ENCODE measurements around the gene XPR1.
"Not testable (repeated sequence)": the region's sequence is repeated elsewhere in the genome, so short reads cannot be mapped to it uniquely, and the experiment has no call there.

XPR1 gene

GRCh38 chr1:180722586-180722985, 90.8 kb downstream of the XPR1 start:
- DNase-seq (ENCODE audit: low read depth): no peak

- DNase-seq (ENCODE audit: low read depth): no peak
Measured at GRCh38 chr1:180724055-180724454, 92.2 kb downstream of the XPR1 start.

DNA sequence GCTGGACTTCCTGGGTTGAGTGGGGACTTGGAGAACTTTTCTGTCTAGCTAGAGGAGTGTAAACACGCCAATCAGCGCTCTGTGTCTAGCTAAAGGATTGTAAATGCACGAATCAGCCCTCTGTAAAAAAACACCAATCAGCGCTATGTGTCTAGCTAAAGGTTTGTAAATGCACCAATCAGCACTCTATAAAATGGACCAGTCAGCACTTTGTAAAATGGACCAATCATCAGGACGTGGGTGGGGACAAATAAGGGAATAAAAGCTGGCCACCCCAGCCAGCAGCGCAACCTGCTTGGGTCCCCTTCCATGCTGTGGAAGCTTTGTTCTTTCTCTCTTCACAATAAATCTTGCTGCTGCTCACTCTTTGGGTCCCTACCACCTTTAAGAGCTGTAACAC, 94.2 kb downstream of the XPR1 start:
- not testable (repeated sequence) for DNase-seq (ENCODE audit: low read depth)

DNA sequence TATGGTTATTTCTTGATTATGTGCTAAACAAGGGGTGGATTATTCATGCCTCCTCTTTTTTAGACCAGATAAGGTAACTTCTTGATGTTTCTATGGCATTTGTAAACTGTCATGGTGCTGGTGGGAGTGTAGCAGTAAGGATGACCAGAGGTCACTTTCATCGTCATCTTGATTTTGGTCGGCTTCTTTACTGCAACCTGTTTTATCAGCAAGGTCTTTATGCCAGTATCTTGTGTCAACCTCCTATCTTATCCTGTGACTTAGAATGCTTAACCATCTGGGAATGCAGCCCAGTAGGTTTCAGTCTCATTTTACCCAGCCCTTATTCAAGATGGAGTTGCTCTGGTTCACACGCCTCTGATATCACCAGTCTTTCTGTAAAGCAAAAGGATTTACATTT, 95.9 kb downstream of the XPR1 start:
- not testable (repeated sequence) for DNase-seq (ENCODE audit: low read depth)

DNA sequence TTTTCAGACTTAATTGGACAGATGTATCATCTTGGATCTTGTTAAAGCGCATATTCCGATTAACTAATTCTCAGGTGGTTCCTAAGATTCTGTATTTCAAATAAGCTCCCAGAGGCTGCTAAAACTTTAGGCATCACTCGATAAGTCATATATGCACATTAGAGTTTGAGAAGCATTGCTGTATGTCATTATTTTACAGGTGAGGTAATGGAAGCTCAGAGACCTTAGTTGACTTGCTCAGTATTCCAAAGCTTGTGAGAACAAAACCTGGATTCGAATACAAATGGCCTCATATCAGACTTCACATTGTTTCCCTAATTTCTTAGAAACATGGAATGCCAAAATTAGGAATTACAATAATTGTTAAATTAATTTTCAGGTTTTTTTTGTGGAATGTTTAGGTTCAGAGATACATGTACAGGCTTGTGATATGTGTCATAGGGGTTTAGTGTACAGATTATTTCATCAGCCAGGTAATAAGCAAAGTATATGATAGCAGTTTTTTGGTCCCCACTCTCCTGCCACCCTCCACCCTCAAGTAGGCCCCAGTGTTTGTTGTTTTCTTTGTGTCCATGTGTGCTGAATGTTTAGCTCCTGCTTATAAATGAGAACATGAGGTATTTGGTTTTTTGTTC, 96.8 kb downstream of the XPR1 start:
- DNase-seq (ENCODE audit: low read depth): no peak

- no peak for DNase-seq (ENCODE audit: low read depth)
Measured at GRCh38 chr1:180731131-180731530, 99.3 kb downstream of the XPR1 start.

GRCh38 chr1:180732866-180733265, 101.0 kb downstream of the XPR1 start:
- no peak for DNase-seq (ENCODE audit: low read depth)

DNA sequence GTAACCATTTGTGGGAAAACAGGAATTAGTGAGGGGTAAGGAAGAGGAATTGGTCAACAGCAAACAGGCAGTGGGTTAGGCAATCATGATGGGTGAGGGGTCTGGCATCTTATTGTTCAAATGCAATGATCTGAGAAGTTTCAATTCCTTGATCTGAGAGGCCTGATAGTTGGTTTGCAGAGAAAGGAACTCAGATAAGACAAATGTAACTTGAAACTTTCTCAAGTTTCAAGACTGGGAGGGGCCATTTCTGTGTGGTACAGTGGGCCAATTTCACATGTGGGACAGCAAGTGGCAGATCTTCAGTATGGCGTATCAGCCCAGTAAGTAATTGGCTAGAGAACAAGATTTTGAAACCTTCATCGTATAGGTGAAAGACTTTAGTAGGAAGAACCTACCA, 102.5 kb downstream of the XPR1 start:
- DNase-seq (ENCODE audit: low read depth): no peak

DNA sequence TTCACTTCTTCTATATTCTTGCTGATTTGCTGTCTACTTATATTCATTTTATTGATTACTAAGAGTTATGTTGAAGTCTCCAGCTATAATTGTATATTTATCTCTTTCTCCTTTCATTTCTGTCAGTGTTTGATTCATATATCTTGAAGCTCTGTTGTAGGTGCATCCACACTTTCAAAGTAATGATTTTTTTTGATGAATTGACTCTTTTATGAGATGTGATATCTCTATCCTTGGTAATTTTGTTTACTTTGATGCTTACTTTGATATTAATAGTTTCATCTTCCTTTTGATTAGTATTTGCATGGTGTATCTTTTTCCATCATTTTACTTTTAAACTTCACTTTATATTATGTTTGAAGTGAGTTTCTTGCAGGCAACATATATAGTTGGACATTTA, 110.8 kb downstream of the XPR1 start:
- DNase-seq (ENCODE audit: low read depth): no peak

GRCh38 chr1:180743868-180744267, 112.0 kb downstream of the XPR1 start:
- no peak for DNase-seq (ENCODE audit: low read depth)

- no peak for DNase-seq (ENCODE audit: low read depth)
Measured at GRCh38 chr1:180745098-180745497, 113.3 kb downstream of the XPR1 start.

- DNase-seq (ENCODE audit: low read depth): no peak
Measured at GRCh38 chr1:180751921-180752320, 120.1 kb downstream of the XPR1 start.

- no peak for DNase-seq (ENCODE audit: low read depth)
Measured at GRCh38 chr1:180754453-180754852, 122.6 kb downstream of the XPR1 start.

- DNase-seq (ENCODE audit: low read depth): no peak
Measured at GRCh38 chr1:180757657-180758056, 125.8 kb downstream of the XPR1 start.

GRCh38 chr1:180762796-180763195, 131.0 kb downstream of the XPR1 start:
- no peak for DNase-seq (ENCODE audit: low read depth)

DNA sequence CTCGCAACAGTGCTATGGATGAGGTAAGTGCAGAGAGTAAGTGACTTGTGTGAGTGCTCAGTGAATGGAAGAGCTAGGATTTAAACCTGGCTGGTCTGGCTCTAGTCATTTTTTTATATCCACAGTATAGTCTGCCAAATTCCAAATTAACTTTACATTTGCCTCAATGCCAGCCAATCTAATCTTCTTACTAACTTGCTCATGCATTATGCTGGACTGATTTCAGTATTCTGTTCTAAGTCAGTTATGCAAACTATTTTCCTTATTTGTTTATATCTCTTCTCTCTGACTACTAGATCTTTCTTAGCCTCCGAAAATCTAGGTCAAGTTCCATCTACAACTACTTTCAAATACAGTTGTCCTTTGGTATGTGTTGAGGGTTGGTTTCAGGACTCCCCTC, 133.3 kb downstream of the XPR1 start:
- no peak for DNase-seq (ENCODE audit: low read depth)

DNA sequence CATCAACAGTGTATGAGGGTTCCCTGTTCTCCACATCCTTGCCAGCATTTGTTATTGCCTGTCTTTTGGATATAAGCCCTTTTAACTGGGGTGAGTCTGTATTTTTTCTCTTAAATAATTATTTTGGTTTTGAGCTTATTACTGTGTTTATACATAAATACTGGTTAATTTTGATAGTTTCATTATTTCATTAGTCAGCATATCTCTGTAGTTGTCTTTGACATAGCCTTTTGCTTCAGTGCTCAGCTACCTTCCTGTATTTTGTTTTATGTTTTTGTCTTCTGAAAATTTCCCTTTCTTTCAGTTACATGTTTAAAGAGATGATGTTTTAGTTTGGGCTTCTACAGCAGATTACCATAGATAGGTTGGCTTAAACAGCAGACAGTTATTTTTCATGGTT, 138.1 kb downstream of the XPR1 start:
- DNase-seq (ENCODE audit: low read depth): no peak

GRCh38 chr1:180773210-180773865, 141.5 kb downstream of the XPR1 start:
- DNase-seq (ENCODE audit: low read depth): no peak

GRCh38 chr1:180775801-180776200, 144.0 kb downstream of the XPR1 start:
- no peak for DNase-seq (ENCODE audit: low read depth)

GRCh38 chr1:180777072-180777689, 145.4 kb downstream of the XPR1 start:
- DNase-seq (ENCODE audit: low read depth): no peak

GRCh38 chr1:180778782-180779398, 147.1 kb downstream of the XPR1 start:
- DNase-seq (ENCODE audit: low read depth): no peak

DNA sequence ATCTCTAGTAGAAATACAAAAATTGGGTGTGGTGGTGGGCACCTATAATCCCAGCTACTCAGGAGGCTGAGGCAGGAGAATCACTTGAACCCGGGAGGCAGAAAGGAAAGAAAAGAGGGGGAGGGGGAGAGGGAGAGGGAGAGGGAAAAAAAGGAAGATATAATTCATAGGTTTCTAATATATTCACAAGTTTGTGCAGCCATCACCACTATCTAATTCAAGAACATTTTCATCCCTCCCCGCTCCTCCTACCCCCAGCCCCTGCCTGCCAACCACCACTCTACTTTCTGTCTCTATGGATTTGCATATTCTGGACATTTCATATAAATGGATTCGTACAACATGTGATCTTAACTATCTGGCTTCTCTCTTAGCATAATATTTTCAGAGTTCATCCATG, 147.8 kb downstream of the XPR1 start:
- no peak for DNase-seq (ENCODE audit: low read depth)

- no peak for DNase-seq (ENCODE audit: low read depth)
Measured at GRCh38 chr1:180781718-180782117, 149.9 kb downstream of the XPR1 start.

Data from activated T-cell treated with anti-CD3 and anti-CD28 coated beads for 24 hours (primary cell).